ENCODE results near the gene ARHGAP8. TPM values are rescaled to one million over a fixed set of nuclear protein-coding genes. Genes with fewer than 3 reads are reported as not detected.

ARHGAP8 gene
- total and polyA plus RNA-seq, 2 donors (not counting 3 experiments of a cell fraction or from before 2014, with no cell fraction given) = not detected

- Histone ChIP-seq H4K20me1 (replicated peaks; ENCODE audit: control insufficient read depth, extremely low read depth, insufficient read depth, low read length) (no peaks in the 10 kb centered on the region), H2AFZ (ENCODE audit: low read depth, low read length) (no peak overlapping the region), H3K4me2 (ENCODE audit: insufficient read depth, low read length) (no peak overlapping the region), H3K4me1 (ENCODE audit: control insufficient read depth, extremely low read depth, insufficient read depth, low read length) (peaks cover 6% of the 10 kb centered on the region), H3K4me3 (replicated peaks in 1 of 3; ENCODE audit: insufficient read depth in 1 of 3, low read depth in 1 of 3, low read length in 3 of 3) (no peak overlapping the region), H3K9me1 (replicated peaks; ENCODE audit: control insufficient read depth, extremely low read depth, insufficient read depth, low read length) (no peaks in the 10 kb centered on the region), H3K27ac (ENCODE audit: insufficient read depth, low read depth, low read length) (no peak overlapping the region), H3K9me3 (replicated peaks; ENCODE audit: control insufficient read depth, insufficient read depth, low read length) (no peaks in the 10 kb centered on the region), H3K27me3 (ENCODE audit: control insufficient read depth in 2 of 2, insufficient read depth in 2 of 2, low read length in 2 of 2) (no peaks in the 10 kb centered on the region), H3K79me2 (ENCODE audit: control insufficient read depth, insufficient read depth, low read length) (no peaks in the 10 kb centered on the region), H3K36me3 (ENCODE audit: control insufficient read depth in 2 of 2, extremely low read depth in 1 of 2, insufficient read depth in 2 of 2, low read length in 2 of 2) (no peaks in the 10 kb centered on the region), H3K9ac (replicated peaks; ENCODE audit: extremely low read depth, insufficient read depth, low read length) (no peak overlapping the region)
- FAIRE-seq = no peak
- POLR2A ChIA-PET = no interaction called here
- intact Hi-C loops (cut with micrococcal nuclease) = no loop called here
- dilution Hi-C loops (cut with MboI; ENCODE audit: extremely low pct_ligation_motif_present, low sequenced_read_pairs) = no loop called here
- no TSS peak for BruUV-seq (replicated peaks)
- no peak for DNase-seq (ENCODE audit: low read depth, low spot score)
- no peak for TF ChIP-seq MAX (IDR thresholded peaks at IDR 0.05; ENCODE audit: insufficient read depth, insufficient read length)
- TF ChIP-seq GATA2 (IDR thresholded peaks at IDR 0.05; ENCODE audit: insufficient read depth, insufficient read length, low read depth, low read length) = no peak
- no peak for TF ChIP-seq POLR2AphosphoS5 (IDR thresholded peaks at IDR 0.05; ENCODE audit: insufficient read depth, low read depth, low read length)
- TF ChIP-seq MYC (IDR thresholded peaks at IDR 0.05; ENCODE audit: low read depth, low read length) = no peak
- TF ChIP-seq JUN (IDR thresholded peaks at IDR 0.05; ENCODE audit: borderline replicate concordance, insufficient read depth, insufficient read length, low read depth) = no peak
- no peak for TF ChIP-seq FOS (IDR thresholded peaks at IDR 0.05; ENCODE audit: borderline replicate concordance, insufficient read depth, low read length)
- no peak for TF ChIP-seq POLR2A (IDR thresholded peaks at IDR 0.05; ENCODE audit: low read depth, low read length)
- TF ChIP-seq EZH2 (IDR thresholded peaks at IDR 0.05; ENCODE audit: borderline replicate concordance, low read depth, low read length, severe bottlenecking) = no peak
- TF ChIP-seq, protein P1, sequence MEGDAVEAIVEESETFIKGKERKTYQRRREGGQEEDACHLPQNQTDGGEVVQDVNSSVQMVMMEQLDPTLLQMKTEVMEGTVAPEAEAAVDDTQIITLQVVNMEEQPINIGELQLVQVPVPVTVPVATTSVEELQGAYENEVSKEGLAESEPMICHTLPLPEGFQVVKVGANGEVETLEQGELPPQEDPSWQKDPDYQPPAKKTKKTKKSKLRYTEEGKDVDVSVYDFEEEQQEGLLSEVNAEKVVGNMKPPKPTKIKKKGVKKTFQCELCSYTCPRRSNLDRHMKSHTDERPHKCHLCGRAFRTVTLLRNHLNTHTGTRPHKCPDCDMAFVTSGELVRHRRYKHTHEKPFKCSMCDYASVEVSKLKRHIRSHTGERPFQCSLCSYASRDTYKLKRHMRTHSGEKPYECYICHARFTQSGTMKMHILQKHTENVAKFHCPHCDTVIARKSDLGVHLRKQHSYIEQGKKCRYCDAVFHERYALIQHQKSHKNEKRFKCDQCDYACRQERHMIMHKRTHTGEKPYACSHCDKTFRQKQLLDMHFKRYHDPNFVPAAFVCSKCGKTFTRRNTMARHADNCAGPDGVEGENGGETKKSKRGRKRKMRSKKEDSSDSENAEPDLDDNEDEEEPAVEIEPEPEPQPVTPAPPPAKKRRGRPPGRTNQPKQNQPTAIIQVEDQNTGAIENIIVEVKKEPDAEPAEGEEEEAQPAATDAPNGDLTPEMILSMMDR (IDR thresholded peaks at IDR 0.05; ENCODE audit: extremely low read depth in 1 of 2, insufficient read depth in 1 of 2, low read depth in 1 of 2, low read length in 2 of 2) = no peak
- CTCF ChIA-PET = no interaction called here
These were observed 32.6 kb upstream of the ARHGAP8 start for GRCh38 chr22:44719586-44720368.
